SK-N-SH treated with all-trans-retinoic acid at 6 μM for 48 hours (cell line): Measurements from ENCODE around the gene NUCB1.

Experiments
- ATAC-seq: fragments of 200-7000 bp; cut with Tn5 transposase; 3 replicates; pipeline ENCODE4 v1.9.1; 2020; ENCODE audit warnings: mild to moderate bottlenecking, moderate library complexity
- ARNTL ChIP-seq: fragments of 450-650 bp; formaldehyde crosslinking; IDR thresholded peaks from 2 replicates; pipeline ENCODE4 v1.5.0; 2020; ENCODE audit warnings: low read depth, mild to moderate bottlenecking, moderate library complexity, borderline replicate concordance
- BACH2 ChIP-seq: fragments of 250-450 bp; sonication (Bioruptor Pico); IDR thresholded peaks from 2 replicates; pipeline ENCODE4 v1.9.0; 2021; ENCODE audit warnings: mild to moderate bottlenecking, borderline replicate concordance
- CREB5 ChIP-seq: fragments of 250-450 bp; sonication (Bioruptor Pico); IDR thresholded peaks from 2 replicates; pipeline ENCODE4 v1.5.1; 2020; ENCODE audit warnings: low read depth, mild to moderate bottlenecking, moderate library complexity
- CSDC2 ChIP-seq: fragments of 250-450 bp; sonication (Bioruptor Pico); IDR thresholded peaks from 2 replicates; pipeline ENCODE4 v1.5.0; 2020; ENCODE audit warnings: mild to moderate bottlenecking, moderate library complexity
- ESRRG ChIP-seq: fragments of 250-450 bp; sonication (Bioruptor Pico); IDR thresholded peaks from 2 replicates; pipeline ENCODE4 v1.6.1; 2021; ENCODE audit warnings: mild to moderate bottlenecking
- GLIS3 ChIP-seq: fragments of 250-450 bp; sonication (Bioruptor Pico); IDR thresholded peaks from 2 replicates; pipeline ENCODE4 v1.5.0; 2020; ENCODE audit warnings: mild to moderate bottlenecking, moderate library complexity
- ISL1 ChIP-seq: fragments of 250-450 bp; sonication (Bioruptor Pico); IDR thresholded peaks from 2 replicates; pipeline ENCODE4 v2.1.2; 2022; ENCODE audit warnings: mild to moderate bottlenecking, moderate library complexity
- OSR1 ChIP-seq: fragments of 250-450 bp; sonication (Bioruptor Pico); IDR thresholded peaks from 2 replicates; pipeline ENCODE4 v1.8.0; 2022; ENCODE audit warnings: moderate library complexity, mild to moderate bottlenecking, inconsistent platforms
- PATZ1 ChIP-seq: fragments of 250-450 bp; sonication (Bioruptor Pico); IDR thresholded peaks from 2 replicates; pipeline ENCODE4 v1.8.0; 2020; ENCODE audit warnings: mild to moderate bottlenecking, moderate library complexity, borderline replicate concordance
- PPARA ChIP-seq: fragments of 250-450 bp; sonication (Bioruptor Pico); IDR thresholded peaks from 2 replicates; pipeline ENCODE4 v1.5.0; 2020; ENCODE audit warnings: mild to moderate bottlenecking, borderline replicate concordance
- RARB ChIP-seq: fragments of 250-450 bp; sonication (Bioruptor Pico); IDR thresholded peaks from 2 replicates; pipeline ENCODE4 v1.8.0; 2021; ENCODE audit warnings: mild to moderate bottlenecking, moderate library complexity
- SNAI2 ChIP-seq: fragments of 250-450 bp; sonication (Bioruptor Pico); IDR thresholded peaks from 2 replicates; pipeline ENCODE4 v1.5.0; 2020; ENCODE audit warnings: mild to moderate bottlenecking, moderate library complexity
- TCF4 ChIP-seq: fragments of 250-450 bp; sonication (Bioruptor Pico); IDR thresholded peaks from 2 replicates; pipeline ENCODE4 v1.8.0; 2021; ENCODE audit warnings: mild to moderate bottlenecking, moderate library complexity, borderline replicate concordance
- TOX ChIP-seq: fragments of 250-450 bp; sonication (Bioruptor Pico); IDR thresholded peaks from 2 replicates; pipeline ENCODE4 v1.8.0; 2021; ENCODE audit warnings: mild to moderate bottlenecking, moderate library complexity, borderline replicate concordance
- ZC3H10 ChIP-seq: fragments of 250-450 bp; sonication (Bioruptor Pico); IDR thresholded peaks from 2 replicates; pipeline ENCODE4 v1.5.1; 2021; ENCODE audit warnings: mild to moderate bottlenecking, moderate library complexity
- ZFP3 ChIP-seq: fragments of 250-450 bp; sonication (Bioruptor Pico); IDR thresholded peaks from 2 replicates; pipeline ENCODE4 v1.5.0; 2020; ENCODE audit warnings: mild to moderate bottlenecking, moderate library complexity
- ZFP30 ChIP-seq: fragments of 450-650 bp; formaldehyde crosslinking; IDR thresholded peaks from 2 replicates; pipeline ENCODE4 v1.5.0; 2022; ENCODE audit warnings: mild to moderate bottlenecking, moderate library complexity
- ZNF565 ChIP-seq: fragments of 450-650 bp; formaldehyde crosslinking; conservative IDR thresholded peaks from 2 replicates; pipeline ENCODE4 v1.5.0; 2020; ENCODE audit warnings: low read depth, mild to moderate bottlenecking, moderate library complexity
- ZNF70 ChIP-seq: fragments of 450-650 bp; formaldehyde crosslinking; IDR thresholded peaks from 2 replicates; pipeline ENCODE4 v1.5.0; 2020; ENCODE audit warnings: mild to moderate bottlenecking, moderate library complexity
- ZNF8 ChIP-seq: fragments of 450-650 bp; formaldehyde crosslinking; IDR thresholded peaks from 2 replicates; pipeline ENCODE4 v1.5.0; 2020; ENCODE audit warnings: mild to moderate bottlenecking, moderate library complexity
- TF ChIP-seq, protein P1 (sequence below): fragments of 250-450 bp; sonication (Bioruptor Pico); IDR thresholded peaks from 2 replicates; pipeline ENCODE4 v1.5.0; 2020; ENCODE audit warnings: mild to moderate bottlenecking, moderate library complexity
- TF ChIP-seq, protein P2 (sequence below): fragments of 250-450 bp; sonication (Bioruptor Pico); IDR thresholded peaks from 2 replicates; pipeline ENCODE4 v1.8.0; 2021; ENCODE audit warnings: low read depth, mild to moderate bottlenecking, moderate library complexity, borderline replicate concordance
- TF ChIP-seq, protein P3 (sequence below): fragments of 250-450 bp; sonication (Bioruptor Pico); IDR thresholded peaks from 2 replicates; pipeline ENCODE4 v1.5.1; 2021; ENCODE audit warnings: mild to moderate bottlenecking, moderate library complexity

The NUCB1 gene

DNA sequence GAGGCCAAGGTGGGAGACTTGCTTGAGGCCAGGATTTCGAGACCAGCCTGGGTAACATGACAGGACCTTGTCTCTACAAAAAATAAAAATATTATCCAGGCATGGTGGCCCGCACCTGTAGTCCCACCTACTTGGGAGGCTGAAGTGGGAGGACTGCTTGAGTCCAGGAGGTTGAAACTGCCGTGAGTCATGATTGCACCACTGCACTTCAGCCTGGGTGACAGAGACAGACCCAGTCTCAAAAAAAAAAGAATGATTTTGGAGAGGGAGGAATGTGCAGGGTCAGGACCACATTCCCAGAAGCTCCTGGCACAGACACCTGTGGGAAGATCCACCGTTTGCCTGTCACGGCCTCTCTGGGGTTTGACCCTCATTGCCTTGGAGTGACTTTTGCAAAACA, 45.3 kb downstream of the NUCB1 start:
- no peak for ATAC-seq
- TF ChIP-seq, protein P1, sequence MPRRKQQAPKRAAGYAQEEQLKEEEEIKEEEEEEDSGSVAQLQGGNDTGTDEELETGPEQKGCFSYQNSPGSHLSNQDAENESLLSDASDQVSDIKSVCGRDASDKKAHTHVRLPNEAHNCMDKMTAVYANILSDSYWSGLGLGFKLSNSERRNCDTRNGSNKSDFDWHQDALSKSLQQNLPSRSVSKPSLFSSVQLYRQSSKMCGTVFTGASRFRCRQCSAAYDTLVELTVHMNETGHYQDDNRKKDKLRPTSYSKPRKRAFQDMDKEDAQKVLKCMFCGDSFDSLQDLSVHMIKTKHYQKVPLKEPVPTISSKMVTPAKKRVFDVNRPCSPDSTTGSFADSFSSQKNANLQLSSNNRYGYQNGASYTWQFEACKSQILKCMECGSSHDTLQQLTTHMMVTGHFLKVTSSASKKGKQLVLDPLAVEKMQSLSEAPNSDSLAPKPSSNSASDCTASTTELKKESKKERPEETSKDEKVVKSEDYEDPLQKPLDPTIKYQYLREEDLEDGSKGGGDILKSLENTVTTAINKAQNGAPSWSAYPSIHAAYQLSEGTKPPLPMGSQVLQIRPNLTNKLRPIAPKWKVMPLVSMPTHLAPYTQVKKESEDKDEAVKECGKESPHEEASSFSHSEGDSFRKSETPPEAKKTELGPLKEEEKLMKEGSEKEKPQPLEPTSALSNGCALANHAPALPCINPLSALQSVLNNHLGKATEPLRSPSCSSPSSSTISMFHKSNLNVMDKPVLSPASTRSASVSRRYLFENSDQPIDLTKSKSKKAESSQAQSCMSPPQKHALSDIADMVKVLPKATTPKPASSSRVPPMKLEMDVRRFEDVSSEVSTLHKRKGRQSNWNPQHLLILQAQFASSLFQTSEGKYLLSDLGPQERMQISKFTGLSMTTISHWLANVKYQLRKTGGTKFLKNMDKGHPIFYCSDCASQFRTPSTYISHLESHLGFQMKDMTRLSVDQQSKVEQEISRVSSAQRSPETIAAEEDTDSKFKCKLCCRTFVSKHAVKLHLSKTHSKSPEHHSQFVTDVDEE (CRISPR knock-in tag): no peak
- TF ChIP-seq BACH2: no peak
- no peak for TF ChIP-seq CSDC2 (CRISPR knock-in tag)
- no peak for TF ChIP-seq ZFP30 (CRISPR knock-in tag)
- TF ChIP-seq TOX (CRISPR knock-in tag): no peak
- no peak for TF ChIP-seq RARB (CRISPR knock-in tag)
- no peak for TF ChIP-seq PATZ1 (CRISPR knock-in tag)
- TF ChIP-seq, protein P2, sequence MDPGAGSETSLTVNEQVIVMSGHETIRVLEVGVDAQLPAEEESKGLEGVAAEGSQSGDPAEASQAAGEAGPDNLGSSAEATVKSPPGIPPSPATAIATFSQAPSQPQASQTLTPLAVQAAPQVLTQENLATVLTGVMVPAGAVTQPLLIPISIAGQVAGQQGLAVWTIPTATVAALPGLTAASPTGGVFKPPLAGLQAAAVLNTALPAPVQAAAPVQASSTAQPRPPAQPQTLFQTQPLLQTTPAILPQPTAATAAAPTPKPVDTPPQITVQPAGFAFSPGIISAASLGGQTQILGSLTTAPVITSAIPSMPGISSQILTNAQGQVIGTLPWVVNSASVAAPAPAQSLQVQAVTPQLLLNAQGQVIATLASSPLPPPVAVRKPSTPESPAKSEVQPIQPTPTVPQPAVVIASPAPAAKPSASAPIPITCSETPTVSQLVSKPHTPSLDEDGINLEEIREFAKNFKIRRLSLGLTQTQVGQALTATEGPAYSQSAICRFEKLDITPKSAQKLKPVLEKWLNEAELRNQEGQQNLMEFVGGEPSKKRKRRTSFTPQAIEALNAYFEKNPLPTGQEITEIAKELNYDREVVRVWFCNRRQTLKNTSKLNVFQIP: no peak
- TF ChIP-seq ZNF70 (CRISPR knock-in tag): no peak
- no peak for TF ChIP-seq OSR1
- no peak for TF ChIP-seq PPARA (CRISPR knock-in tag)
- no peak for TF ChIP-seq ZC3H10 (CRISPR knock-in tag)
- no peak for TF ChIP-seq CREB5 (CRISPR knock-in tag)
- no peak for TF ChIP-seq SNAI2
- no peak for TF ChIP-seq ZFP3 (CRISPR knock-in tag)
- no peak for TF ChIP-seq ESRRG (CRISPR knock-in tag)
- TF ChIP-seq, protein P3, sequence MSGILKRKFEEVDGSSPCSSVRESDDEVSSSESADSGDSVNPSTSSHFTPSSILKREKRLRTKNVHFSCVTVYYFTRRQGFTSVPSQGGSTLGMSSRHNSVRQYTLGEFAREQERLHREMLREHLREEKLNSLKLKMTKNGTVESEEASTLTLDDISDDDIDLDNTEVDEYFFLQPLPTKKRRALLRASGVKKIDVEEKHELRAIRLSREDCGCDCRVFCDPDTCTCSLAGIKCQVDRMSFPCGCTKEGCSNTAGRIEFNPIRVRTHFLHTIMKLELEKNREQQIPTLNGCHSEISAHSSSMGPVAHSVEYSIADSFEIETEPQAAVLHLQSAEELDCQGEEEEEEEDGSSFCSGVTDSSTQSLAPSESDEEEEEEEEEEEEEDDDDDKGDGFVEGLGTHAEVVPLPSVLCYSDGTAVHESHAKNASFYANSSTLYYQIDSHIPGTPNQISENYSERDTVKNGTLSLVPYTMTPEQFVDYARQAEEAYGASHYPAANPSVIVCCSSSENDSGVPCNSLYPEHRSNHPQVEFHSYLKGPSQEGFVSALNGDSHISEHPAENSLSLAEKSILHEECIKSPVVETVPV (CRISPR knock-in tag): no peak
- TF ChIP-seq TCF4 (CRISPR knock-in tag): no peak
- TF ChIP-seq ZNF565: no peak
- TF ChIP-seq GLIS3 (CRISPR knock-in tag): no peak
- TF ChIP-seq, all 23 proteins: peak for 0

- no peak for ATAC-seq
- no peak for TF ChIP-seq ZFP3 (CRISPR knock-in tag)
- TF ChIP-seq, protein P3 (CRISPR knock-in tag): no peak
- TF ChIP-seq ZFP30 (CRISPR knock-in tag): no peak
- TF ChIP-seq ISL1 (CRISPR knock-in tag): no peak
- no peak for TF ChIP-seq TCF4 (CRISPR knock-in tag)
- TF ChIP-seq ZNF70 (CRISPR knock-in tag): no peak
- no peak for TF ChIP-seq PATZ1 (CRISPR knock-in tag)
- TF ChIP-seq ZC3H10 (CRISPR knock-in tag): no peak
- no peak for TF ChIP-seq GLIS3 (CRISPR knock-in tag)
- TF ChIP-seq CSDC2 (CRISPR knock-in tag): no peak
- no peak for TF ChIP-seq BACH2
- no peak for TF ChIP-seq ARNTL (CRISPR knock-in tag)
- TF ChIP-seq ZNF565: no peak
- TF ChIP-seq CREB5 (CRISPR knock-in tag): no peak
- no peak for TF ChIP-seq TOX (CRISPR knock-in tag)
- no peak for TF ChIP-seq ZNF8 (CRISPR knock-in tag)
- no peak for TF ChIP-seq OSR1
Measured at GRCh38 chr19:48945817-48946216, 45.7 kb downstream of the NUCB1 start.
